ENCODE data around the gene MAN2A1.

Gene MAN2A1

GRCh38 chr5:109707531-109707930 lies 17.8 kb downstream of the MAN2A1 start:
- H3K27me3 Mint-ChIP-seq (ENCODE audit: low read depth), result no peaks in the 10 kb centered on the region
- H3K27ac Mint-ChIP-seq, result no peak overlapping the region
- H3K36me3 Mint-ChIP-seq (ENCODE audit: low read depth), result peaks cover 9% of the 10 kb centered on the region
- H3K9me3 Mint-ChIP-seq, result no peaks in the 10 kb centered on the region
- H3K4me1 Mint-ChIP-seq (ENCODE audit: low read depth), result peaks cover 27% of the 10 kb centered on the region
- no peak overlapping the region for H3K4me3 Mint-ChIP-seq

GRCh38 chr5:109708813-109709212 lies 19.1 kb downstream of the MAN2A1 start:
- H3K27me3 Mint-ChIP-seq (ENCODE audit: low read depth), result no peaks in the 10 kb centered on the region
- H3K27ac Mint-ChIP-seq, result no peak overlapping the region
- peaks cover 28% of the 10 kb centered on the region for H3K4me1 Mint-ChIP-seq (ENCODE audit: low read depth)
- no peaks in the 10 kb centered on the region for H3K9me3 Mint-ChIP-seq
- no peak overlapping the region for H3K4me3 Mint-ChIP-seq
- H3K36me3 Mint-ChIP-seq (ENCODE audit: low read depth), result peaks cover 13% of the 10 kb centered on the region

DNA sequence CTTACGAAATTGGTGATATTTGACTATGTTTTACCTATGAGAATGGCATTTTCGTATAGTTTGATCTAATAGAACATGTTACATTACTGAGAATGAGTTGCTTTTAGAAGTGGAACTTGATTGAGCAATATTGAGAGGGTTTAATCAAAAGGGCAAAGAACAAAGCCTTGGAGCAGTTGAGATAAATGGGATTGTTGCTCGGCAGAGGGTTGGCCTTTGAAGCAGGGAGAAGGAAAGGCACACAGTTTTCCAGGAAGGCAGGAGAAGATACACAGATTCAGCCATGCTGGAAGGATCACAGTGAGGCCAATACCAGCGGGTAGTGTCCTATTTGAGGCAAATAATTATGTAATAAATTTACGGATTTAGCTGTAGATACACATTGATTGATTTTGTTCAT lies 19.5 kb downstream of the MAN2A1 start:
- H3K4me1 Mint-ChIP-seq (ENCODE audit: low read depth), result peaks cover 28% of the 10 kb centered on the region
- H3K27me3 Mint-ChIP-seq (ENCODE audit: low read depth), result no peaks in the 10 kb centered on the region
- peaks cover 13% of the 10 kb centered on the region for H3K36me3 Mint-ChIP-seq (ENCODE audit: low read depth)
- H3K4me3 Mint-ChIP-seq, result no peak overlapping the region
- H3K9me3 Mint-ChIP-seq, result no peaks in the 10 kb centered on the region
- no peak overlapping the region for H3K27ac Mint-ChIP-seq

DNA sequence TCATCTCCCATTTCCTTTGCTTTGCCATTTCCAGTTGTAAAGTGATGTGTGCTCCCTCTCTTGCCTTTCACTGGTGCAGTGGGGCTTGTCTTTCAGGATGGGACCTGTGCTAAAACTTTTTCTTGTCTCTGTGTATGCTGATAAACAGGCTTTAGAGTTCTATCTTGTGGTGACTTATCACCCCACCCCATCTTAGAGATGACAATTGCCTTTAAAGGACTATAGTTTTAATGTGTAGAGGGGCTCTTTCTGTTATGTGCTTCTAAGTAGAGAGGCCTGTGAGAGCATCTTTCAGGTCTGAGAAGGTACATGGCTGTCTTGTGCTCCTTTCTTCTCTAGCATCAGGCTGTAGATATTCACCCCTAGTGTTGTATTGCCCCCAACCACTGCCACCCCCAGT lies 21.9 kb downstream of the MAN2A1 start:
- no peak overlapping the region for H3K27ac Mint-ChIP-seq
- H3K4me3 Mint-ChIP-seq, result no peak overlapping the region
- H3K4me1 Mint-ChIP-seq (ENCODE audit: low read depth), result peaks cover 24% of the 10 kb centered on the region

GRCh38 chr5:109713453-109713852 lies 23.7 kb downstream of the MAN2A1 start:
- no peaks in the 10 kb centered on the region for H3K27me3 Mint-ChIP-seq (ENCODE audit: low read depth)
- peaks cover 14% of the 10 kb centered on the region for H3K4me1 Mint-ChIP-seq (ENCODE audit: low read depth)
- H3K27ac Mint-ChIP-seq, result no peak overlapping the region
- no peaks in the 10 kb centered on the region for H3K9me3 Mint-ChIP-seq
- H3K36me3 Mint-ChIP-seq (ENCODE audit: low read depth), result peaks cover 22% of the 10 kb centered on the region
- no peak overlapping the region for H3K4me3 Mint-ChIP-seq

More for the DNA sequence above, 21.9 kb downstream of the MAN2A1 start:
- H3K27me3 Mint-ChIP-seq (ENCODE audit: low read depth), result no peaks in the 10 kb centered on the region
- H3K36me3 Mint-ChIP-seq (ENCODE audit: low read depth), result peaks cover 15% of the 10 kb centered on the region
- no peaks in the 10 kb centered on the region for H3K9me3 Mint-ChIP-seq

GRCh38 chr5:109714592-109714991 lies 24.9 kb downstream of the MAN2A1 start:
- no peak overlapping the region for H3K27ac Mint-ChIP-seq

GRCh38 chr5:109718216-109718615 lies 28.5 kb downstream of the MAN2A1 start:
- H3K9me3 Mint-ChIP-seq, result no peaks in the 10 kb centered on the region
- H3K27ac Mint-ChIP-seq, result no peak overlapping the region
- no peak overlapping the region for H3K4me3 Mint-ChIP-seq
- no peaks in the 10 kb centered on the region for H3K27me3 Mint-ChIP-seq (ENCODE audit: low read depth)
- peaks cover 34% of the 10 kb centered on the region for H3K36me3 Mint-ChIP-seq (ENCODE audit: low read depth)
- H3K4me1 Mint-ChIP-seq (ENCODE audit: low read depth), result peaks cover 5% of the 10 kb centered on the region

More at GRCh38 chr5:109714592-109714991, 24.9 kb downstream of the MAN2A1 start:
- H3K4me1 Mint-ChIP-seq (ENCODE audit: low read depth), result peaks cover 8% of the 10 kb centered on the region
- no peaks in the 10 kb centered on the region for H3K27me3 Mint-ChIP-seq (ENCODE audit: low read depth)
- no peaks in the 10 kb centered on the region for H3K9me3 Mint-ChIP-seq
- H3K36me3 Mint-ChIP-seq (ENCODE audit: low read depth), result peaks cover 23% of the 10 kb centered on the region
- H3K4me3 Mint-ChIP-seq, result no peak overlapping the region

DNA sequence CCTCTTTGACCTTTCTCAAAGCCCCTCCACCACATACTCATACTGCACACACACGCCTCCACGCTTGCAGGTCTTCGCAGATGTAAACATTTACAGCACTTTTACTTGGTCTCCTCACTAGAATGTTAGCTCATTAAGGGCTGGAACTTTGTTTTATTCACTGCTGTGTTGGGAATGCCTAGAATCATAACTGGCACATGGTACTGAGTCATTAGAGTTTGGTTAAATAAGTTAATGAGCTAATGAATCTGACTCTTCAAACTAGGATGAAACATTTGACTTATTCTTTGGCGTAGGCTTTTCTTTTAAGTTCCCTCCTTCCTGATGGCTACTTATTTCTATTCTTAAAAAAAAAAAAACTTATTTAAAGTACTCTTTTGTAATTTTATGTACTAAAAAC lies 28.9 kb downstream of the MAN2A1 start:
- H3K4me1 Mint-ChIP-seq (ENCODE audit: low read depth), result peaks cover 5% of the 10 kb centered on the region
- no peaks in the 10 kb centered on the region for H3K27me3 Mint-ChIP-seq (ENCODE audit: low read depth)
- H3K27ac Mint-ChIP-seq, result no peak overlapping the region
- H3K9me3 Mint-ChIP-seq, result no peaks in the 10 kb centered on the region
- H3K4me3 Mint-ChIP-seq, result no peak overlapping the region
- peaks cover 32% of the 10 kb centered on the region for H3K36me3 Mint-ChIP-seq (ENCODE audit: low read depth)

DNA sequence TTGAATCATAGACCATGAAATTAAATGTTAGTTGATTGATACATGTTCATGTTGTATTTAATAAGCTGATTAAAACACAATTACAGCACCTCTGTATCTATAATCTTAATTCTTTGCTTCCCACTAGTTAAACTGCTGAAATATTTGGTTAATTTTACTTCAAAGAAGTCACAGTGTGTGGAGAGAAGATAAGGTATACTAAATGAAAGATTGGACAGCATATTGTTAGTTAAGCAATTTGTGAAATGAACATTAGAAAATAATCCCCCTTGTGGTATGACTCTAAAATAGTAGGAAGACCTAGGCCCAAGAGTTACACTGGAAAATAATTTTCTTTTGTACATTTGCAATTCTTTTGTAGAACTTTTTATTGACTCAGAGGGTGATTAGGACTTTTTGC lies 30.3 kb downstream of the MAN2A1 start:
- H3K27ac Mint-ChIP-seq, result no peak overlapping the region
- H3K4me3 Mint-ChIP-seq, result no peak overlapping the region
- H3K9me3 Mint-ChIP-seq, result no peaks in the 10 kb centered on the region
- peaks cover 4% of the 10 kb centered on the region for H3K4me1 Mint-ChIP-seq (ENCODE audit: low read depth)
- no peaks in the 10 kb centered on the region for H3K27me3 Mint-ChIP-seq (ENCODE audit: low read depth)
- H3K36me3 Mint-ChIP-seq (ENCODE audit: low read depth), result peaks cover 30% of the 10 kb centered on the region

DNA sequence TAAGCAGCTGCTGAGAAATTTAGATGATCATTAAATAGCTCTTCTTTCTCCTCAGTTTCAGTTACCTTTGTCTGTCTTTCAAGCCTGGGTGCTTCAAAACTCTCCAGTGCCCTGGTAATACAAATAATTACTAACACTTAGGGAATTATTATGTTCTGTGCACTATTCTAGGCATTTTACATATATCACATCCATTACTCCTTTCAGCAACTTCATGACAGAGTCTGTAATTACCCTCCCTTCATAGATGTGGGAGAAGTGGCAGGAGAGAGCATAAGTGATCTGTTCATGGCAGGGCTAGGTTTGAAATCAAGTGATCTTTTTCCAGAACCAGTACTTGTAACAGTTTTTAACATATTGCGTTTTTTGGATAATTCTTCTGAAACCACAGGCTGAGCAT lies 32.0 kb downstream of the MAN2A1 start:
- no peak overlapping the region for H3K4me3 Mint-ChIP-seq
- H3K36me3 Mint-ChIP-seq (ENCODE audit: low read depth), result peaks cover 25% of the 10 kb centered on the region
- no peak overlapping the region for H3K27ac Mint-ChIP-seq
- peaks cover 6% of the 10 kb centered on the region for H3K4me1 Mint-ChIP-seq (ENCODE audit: low read depth)
- H3K27me3 Mint-ChIP-seq (ENCODE audit: low read depth), result no peaks in the 10 kb centered on the region
- no peaks in the 10 kb centered on the region for H3K9me3 Mint-ChIP-seq

- Mint-ChIP-seq H3K4me3 (no peak overlapping the region), H3K27me3 (ENCODE audit: low read depth) (no peaks in the 10 kb centered on the region), H3K9me3 (no peaks in the 10 kb centered on the region), H3K4me1 (ENCODE audit: low read depth) (peaks cover 12% of the 10 kb centered on the region), H3K36me3 (ENCODE audit: low read depth) (peaks cover 19% of the 10 kb centered on the region), H3K27ac (no peak overlapping the region)
These were observed 33.9 kb downstream of the MAN2A1 start for GRCh38 chr5:109723606-109724005.

- Mint-ChIP-seq H3K4me3 (no peak overlapping the region), H3K27me3 (ENCODE audit: low read depth) (no peaks in the 10 kb centered on the region), H3K27ac (no peak overlapping the region), H3K36me3 (ENCODE audit: low read depth) (peaks cover 15% of the 10 kb centered on the region), H3K9me3 (no peaks in the 10 kb centered on the region), H3K4me1 (ENCODE audit: low read depth) (peaks cover 12% of the 10 kb centered on the region)
These were observed 35.4 kb downstream of the MAN2A1 start for GRCh38 chr5:109725135-109725534.

DNA sequence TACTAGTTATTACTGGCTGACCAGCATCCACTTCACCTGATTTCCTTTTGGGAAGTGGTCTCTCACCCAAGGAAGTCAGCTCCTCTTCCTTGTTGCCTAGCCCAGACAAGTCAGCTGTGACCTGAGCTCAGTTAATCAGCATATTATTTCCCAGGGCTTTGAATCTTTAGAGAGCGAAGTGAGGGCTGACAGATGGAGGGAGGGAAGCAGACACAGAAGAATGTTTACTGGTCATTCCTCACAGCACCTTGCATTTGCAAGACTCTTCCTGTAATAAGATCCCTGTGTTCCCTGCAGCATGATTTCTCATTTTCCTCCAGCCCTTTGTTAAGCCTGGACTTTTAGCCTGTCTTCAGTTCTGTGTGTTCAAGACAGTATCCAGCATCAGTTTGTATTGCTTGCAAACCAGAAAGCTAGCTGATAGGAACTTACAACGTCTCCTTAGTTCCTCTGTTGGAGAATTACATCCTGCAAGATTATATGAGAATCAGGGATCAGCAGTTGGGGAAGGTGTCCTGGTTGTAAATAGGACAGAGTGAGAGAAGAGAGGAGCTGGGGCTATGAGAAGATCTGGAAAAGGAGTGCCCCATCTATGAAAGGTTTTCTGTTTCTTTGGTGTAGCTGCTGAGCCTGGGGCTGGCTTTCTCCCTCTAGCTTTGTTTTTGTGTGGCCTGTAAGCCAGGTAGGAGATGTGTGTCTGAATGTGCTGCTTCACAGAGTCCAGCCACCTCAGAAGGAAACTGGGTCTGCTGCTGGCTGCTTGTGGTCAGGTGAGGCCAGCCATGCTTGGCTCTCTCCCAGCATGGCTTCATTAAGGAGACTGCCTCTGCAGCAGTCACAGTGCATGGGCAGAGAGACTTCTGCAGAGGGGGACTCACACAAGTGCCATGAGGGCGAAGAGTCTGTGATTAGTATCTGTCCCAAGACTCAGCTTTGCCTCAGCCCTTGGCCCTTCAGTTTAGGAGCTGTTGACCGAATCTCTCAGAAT lies 50.3 kb downstream of the MAN2A1 start:
- Mint-ChIP-seq H3K27ac (peak overlapping the region; percentile 18), H3K27me3 (ENCODE audit: low read depth) (no peaks in the 10 kb centered on the region), H3K4me3 (no peak overlapping the region), H3K4me1 (ENCODE audit: low read depth) (peaks cover 19% of the 10 kb centered on the region), H3K36me3 (ENCODE audit: low read depth) (peaks cover 18% of the 10 kb centered on the region), H3K9me3 (no peaks in the 10 kb centered on the region)

GRCh38 chr5:109740966-109741365 lies 51.2 kb downstream of the MAN2A1 start:
- no peak overlapping the region for H3K4me3 Mint-ChIP-seq
- peaks cover 19% of the 10 kb centered on the region for H3K4me1 Mint-ChIP-seq (ENCODE audit: low read depth)
- H3K36me3 Mint-ChIP-seq (ENCODE audit: low read depth), result peaks cover 18% of the 10 kb centered on the region
- H3K27me3 Mint-ChIP-seq (ENCODE audit: low read depth), result no peaks in the 10 kb centered on the region
- no peak overlapping the region for H3K27ac Mint-ChIP-seq
- H3K9me3 Mint-ChIP-seq, result no peaks in the 10 kb centered on the region

DNA sequence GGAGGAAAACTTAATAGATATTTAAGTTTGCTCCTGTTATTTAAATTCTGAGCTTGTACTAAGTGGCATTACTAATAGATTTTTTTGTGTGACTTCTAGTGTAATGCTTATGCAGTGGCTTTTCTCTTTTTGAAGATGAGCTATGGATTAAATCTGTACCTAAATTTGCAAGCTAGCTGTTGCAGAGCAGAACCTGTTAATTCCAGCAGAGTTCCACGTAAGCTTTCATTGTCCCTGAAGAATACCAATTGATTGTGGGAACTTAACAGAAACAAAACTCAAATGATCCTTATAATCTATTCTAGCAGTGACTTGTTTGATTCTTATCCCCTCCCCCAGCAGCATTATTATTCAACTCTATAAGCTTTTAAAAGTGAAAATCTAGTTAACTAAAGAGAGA lies 51.7 kb downstream of the MAN2A1 start:
- Mint-ChIP-seq H3K27ac (no peak overlapping the region), H3K4me1 (ENCODE audit: low read depth) (peaks cover 19% of the 10 kb centered on the region), H3K9me3 (no peaks in the 10 kb centered on the region), H3K4me3 (no peak overlapping the region), H3K27me3 (ENCODE audit: low read depth) (no peaks in the 10 kb centered on the region), H3K36me3 (ENCODE audit: low read depth) (peaks cover 18% of the 10 kb centered on the region)
